Adrenal gland (tissue), 12 donors: Measurements from ENCODE around the gene SS18. TPM values are rescaled to one million over a fixed set of nuclear protein-coding genes. Genes with fewer than 3 reads are reported as not detected.

Source experiments
- DNase-seq, 7 donors: peaks; one replicate each; pipeline ENCODE4 v3.0.0-alpha.2; 2019 to 2020
- H3K27ac ChIP-seq, 5 donors: fragments of 200-600 bp; sonication (generic) in 4 of 5; 1 replicate in 3 of 5; 2 replicates in 2 of 5; pipeline versions ENCODE4 v1.5.1 to v1.8.0; 2016 to 2020; ENCODE audit warnings: mild to moderate bottlenecking in 1 of 5
- H3K27me3 ChIP-seq: fragments of 200-600 bp; 2 replicates; pipeline ENCODE4 v1.8.0; 2021
- H3K36me3 ChIP-seq, 2 donors: fragments of 200-600 bp; replicated peaks in 1 of 2; 1 replicate in 1 of 2; 2 replicates in 1 of 2; pipeline versions ENCODE4 v1.5.1 to v1.8.0; 2018 to 2022
- H3K4me1 ChIP-seq, 2 donors: fragments of 200-600 bp; replicated peaks in 1 of 2; 1 replicate in 1 of 2; 2 replicates in 1 of 2; pipeline versions ENCODE4 v1.5.1 to v1.8.0; 2018 to 2021
- H3K4me3 ChIP-seq, 4 donors: fragments of 200-600 bp; sonication (generic) in 3 of 4; one replicate each; pipeline ENCODE4 v1.5.1; 2016 to 2018
- H3K9me3 ChIP-seq, 3 donors: fragments of 200-600 bp; sonication (generic) in 1 of 3; replicated peaks in 1 of 3; 1 replicate in 2 of 3; 2 replicates in 1 of 3; pipeline versions ENCODE4 v1.5.1 to v1.8.0; 2016 to 2021
- CTCF ChIP-seq, 6 experiments: fragments of 450-650 bp in 4 of 6; fragments of 200-600 bp in 2 of 6; sonication (generic) in 1 of 6; IDR thresholded peaks; 1 replicate in 5 of 6; 2 replicates in 1 of 6; pipeline versions ENCODE4 v1.5.1 to v1.8.0; 2016 to 2021; ENCODE audit warnings: antibody characterized with exemption in 6 of 6, mild to moderate bottlenecking in 2 of 6, moderate library complexity in 1 of 6
- POLR2A ChIP-seq, 2 donors: fragments of 450-650 bp; IDR thresholded peaks; one replicate each; pipeline ENCODE4 v1.6.1; 2017; ENCODE audit warnings: antibody characterized with exemption in 2 of 2, mild to moderate bottlenecking in 2 of 2, moderate library complexity in 1 of 2
- WGBS, 4 donors: extraction: QIAGEN DNeasy Blood & Tissue Kit in 2 of 4; methylation state at CpG; one replicate each; pipeline versions ENCODE4 v1.1.5 to v1.1.7; 2013 to 2017; 5-methylcytosine and 5-hydroxymethylcytosine counted together
- intact Hi-C, 2 donors: fragments of 100-400 bp; cut with DNase I; formaldehyde crosslinking; loops; one replicate each; pipeline versions ENCODE4 v1.14.1 to v1.15.0; 2022 to 2023
- polyA plus RNA-seq, 3 donors: library from polyadenylated mRNA; stranded (reverse); fragments of 200-250 nt in 2 of 3; fragments of 350-450 nt in 1 of 3; fragmentation: Illumina TruSeq in 1 of 3; extraction: RNeasy Lipid Tissue Mini Kit (QIAGEN cat#74804) in 1 of 3; gene quantifications; one replicate each; pipeline ENCODE4 v1.2.3, GENCODE V29; 2013 to 2014
- total RNA-seq, 9 donors: library from RNA; depleted of rRNA in 4 of 9; stranded (reverse); fragments of >200 nt in 4 of 9; fragments of 120-200 nt in 1 of 9; fragmentation: NEBNext Ultra II Directional in 1 of 9; extraction: Animal tissue kit (Norgen Biotek cat#: 25700) in 1 of 9; gene quantifications; one replicate each; pipeline versions ENCODE4 v1.1.0 to v1.2.4, GENCODE V29; 2013 to 2023
- donor health status: healthy with polysubstance abuse.
- donor health status: Bipolar disorder and iron deficiency.
- donor health status: DM: yes; HTN: yes; CAD: no.
- donor health status: DM: no; HTN: no; CAD: no.
- donor health status: DM: no; HTN: no; CAD: no.
- donor health status: DM: yes; HTN: yes; CAD: no.

SS18 gene
- total and polyA plus RNA-seq, 12 donors: 34.3 to 163 (median 105) TPM

DNA sequence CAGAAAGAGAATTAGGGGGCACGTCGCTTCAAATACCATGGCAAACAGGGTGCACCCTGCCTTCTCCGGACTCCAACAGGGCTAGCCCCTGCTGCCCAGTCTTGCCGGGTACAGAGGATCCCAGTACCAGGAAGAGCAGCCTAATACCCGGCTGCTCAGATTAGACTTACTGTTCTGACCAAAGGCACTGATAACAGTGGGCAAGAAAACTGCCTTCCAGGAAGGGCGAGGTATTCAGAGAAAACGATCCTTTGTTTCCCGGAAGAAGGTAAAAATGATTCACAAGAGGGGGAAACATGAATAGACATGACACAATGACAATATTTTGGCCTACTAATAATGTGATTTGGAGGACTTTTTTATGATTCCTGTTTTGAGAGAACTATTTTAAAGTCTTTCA is 99.9 kb downstream of the SS18 start:
- Histone ChIP-seq H3K4me1 (no peaks in the 10 kb centered on the region), H3K4me3 (no peak overlapping the region), H3K36me3 (no peaks in the 10 kb centered on the region), H3K27me3 (no peaks in the 10 kb centered on the region), H3K27ac (no peak overlapping the region), H3K9me3 (no peaks in the 10 kb centered on the region)
- 90 to 95% (median 92%) methylated on average over 8 of the region's 8 CpGs for WGBS, 4 donors
- no peak for DNase-seq
- intact Hi-C loops: no loop called here
- TF ChIP-seq POLR2A (IDR thresholded peaks at IDR 0.05) (no peak), CTCF (IDR thresholded peaks at IDR 0.05) (no peak)

GRCh38 chr18:25985707-25986394 is 104.6 kb downstream of the SS18 start:
- Histone ChIP-seq H3K4me1 (no peaks in the 10 kb centered on the region), H3K27me3 (no peaks in the 10 kb centered on the region), H3K9me3 (no peaks in the 10 kb centered on the region), H3K36me3 (no peaks in the 10 kb centered on the region), H3K4me3 (no peak overlapping the region), H3K27ac (no peak overlapping the region)
- intact Hi-C loops: no loop called here
- WGBS, 4 donors: 32 to 53% (median 39%) methylated on average over 1 of the region's 1 CpG
- TF ChIP-seq POLR2A (IDR thresholded peaks at IDR 0.05): no peak
- TF ChIP-seq CTCF (IDR thresholded peaks at IDR 0.05): no peak
- no peak for DNase-seq

- TF ChIP-seq CTCF (IDR thresholded peaks at IDR 0.05) (no peak), POLR2A (IDR thresholded peaks at IDR 0.05) (no peak)
- WGBS, 4 donors: 88 to 98% (median 97%) methylated on average over 2 of the region's 2 CpGs
- Histone ChIP-seq H3K27ac (no peak overlapping the region), H3K4me3 (no peak overlapping the region), H3K36me3 (no peaks in the 10 kb centered on the region), H3K4me1 (no peaks in the 10 kb centered on the region), H3K9me3 (no peaks in the 10 kb centered on the region), H3K27me3 (no peaks in the 10 kb centered on the region)
- intact Hi-C loops: no loop called here
- DNase-seq: no peak
Observed at GRCh38 chr18:25983730-25984129, 106.7 kb downstream of the SS18 start.

- intact Hi-C loops: no loop called here
- no peak overlapping the region for H3K27ac ChIP-seq
- 88 to 93% (median 90%) methylated on average over 3 of the region's 3 CpGs for WGBS, 4 donors
Observed at GRCh38 chr18:25982961-25983360, 107.5 kb downstream of the SS18 start.

More at GRCh38 chr18:25982961-25983360, 107.5 kb downstream of the SS18 start:
- Histone ChIP-seq H3K4me3 (no peak overlapping the region), H3K4me1 (no peaks in the 10 kb centered on the region), H3K9me3 (no peaks in the 10 kb centered on the region), H3K36me3 (no peaks in the 10 kb centered on the region), H3K27me3 (no peaks in the 10 kb centered on the region)
- DNase-seq: no peak
- TF ChIP-seq POLR2A (IDR thresholded peaks at IDR 0.05): no peak
- no peak for TF ChIP-seq CTCF (IDR thresholded peaks at IDR 0.05)
